Fibroblast of lung (primary cell): Measurements from ENCODE around the gene IGF2BP2. TPM values are rescaled to one million over a fixed set of nuclear protein-coding genes. Genes with fewer than 3 reads are reported as not detected.

ENCODE experiments used
- DNase-seq, 2 donors: peaks; one replicate each; pipeline versions ENCODE4 v3.0.0 to v3.0.0-alpha.2; 2010; ENCODE audit warnings: low read depth in 2 of 2
- H2AFZ ChIP-seq: 2 replicates; pipeline ENCODE4 v1.5.1; 2012; ENCODE audit warnings: low read length, control low read depth, inconsistent platforms
- H3K27ac ChIP-seq: 2 replicates; pipeline ENCODE4 v1.5.1; 2011; ENCODE audit warnings: low read length, control low read depth; ENCODE audit not compliant: insufficient read depth
- H3K27me3 ChIP-seq: 2 replicates; pipeline ENCODE4 v1.5.1; 2011; ENCODE audit warnings: mild to moderate bottlenecking, low read length; ENCODE audit not compliant: control insufficient read depth, insufficient read depth
- H3K36me3 ChIP-seq: 2 replicates; pipeline ENCODE4 v1.5.1; 2011; ENCODE audit warnings: low read length; ENCODE audit not compliant: control insufficient read depth, insufficient read depth
- H3K4me1 ChIP-seq: 2 replicates; pipeline ENCODE4 v1.5.1; 2011; ENCODE audit warnings: low read length; ENCODE audit not compliant: control insufficient read depth, insufficient read depth; ENCODE audit errors: extremely low read depth
- H3K4me2 ChIP-seq: 2 replicates; pipeline ENCODE4 v1.5.1; 2011; ENCODE audit warnings: low read length, control low read depth; ENCODE audit not compliant: insufficient read depth; ENCODE audit errors: extremely low read depth
- H3K4me3 ChIP-seq, 4 experiments: fragments of 200-600 bp in 1 of 4; sonication (generic) in 1 of 4; replicated peaks in 1 of 4; 2 replicates each; pipeline ENCODE4 v1.5.1; 2011 to 2016; ENCODE audit warnings: low read length in 4 of 4, low read depth in 3 of 4, mild to moderate bottlenecking in 3 of 4, control low read depth in 2 of 4, inconsistent platforms in 1 of 4, mixed read lengths in 1 of 4; ENCODE audit not compliant: insufficient read depth in 1 of 4; ENCODE audit errors: control extremely low read depth in 1 of 4
- H3K79me2 ChIP-seq: 2 replicates; pipeline ENCODE4 v1.5.1; 2012; ENCODE audit warnings: mild to moderate bottlenecking, low read length, inconsistent platforms; ENCODE audit not compliant: control insufficient read depth, insufficient read depth
- H3K9ac ChIP-seq: 2 replicates; pipeline ENCODE4 v1.5.1; 2011; ENCODE audit warnings: mild to moderate bottlenecking, low read length, control low read depth; ENCODE audit not compliant: insufficient read depth
- H3K9me3 ChIP-seq: 2 replicates; pipeline ENCODE4 v1.5.1; 2012; ENCODE audit warnings: low read depth, low read length; ENCODE audit not compliant: control insufficient read depth, insufficient read depth
- H4K20me1 ChIP-seq: 2 replicates; pipeline ENCODE4 v1.5.1; 2011; ENCODE audit warnings: low read length; ENCODE audit not compliant: control insufficient read depth, insufficient read depth; ENCODE audit errors: extremely low read depth
- CTCF ChIP-seq, 2 donors: IDR thresholded peaks in 1 of 2; conservative IDR thresholded peaks in 1 of 2; 1 replicate in 1 of 2; 2 replicates in 1 of 2; pipeline ENCODE4 v1.5.1; 2011 to 2012; ENCODE audit warnings: low read length in 2 of 2, control low read depth in 1 of 2, inconsistent platforms in 1 of 2, low read depth in 1 of 2, mild to moderate bottlenecking in 1 of 2
- EZH2 ChIP-seq: IDR thresholded peaks from 2 replicates; pipeline ENCODE4 v1.5.1; 2012; ENCODE audit warnings: low read length, control low read depth, mild to moderate bottlenecking; ENCODE audit errors: missing control alignments
- polyA plus RNA-seq, 2 donors: library from polyadenylated mRNA; depleted of rRNA in 1 of 2; stranded (reverse) in 1 of 2; unstranded in 1 of 2; fragments of >200 nt; gene quantifications; 2 replicates each; pipeline ENCODE4 v1.2.1, GENCODE V29; 2011 to 2012; ENCODE audit warnings: missing spikeins in 1 of 2
- total RNA-seq: library from RNA; depleted of rRNA; stranded (reverse); fragments of >200 nt; gene quantifications from 2 replicates; pipeline ENCODE4 v1.2.1, GENCODE V29; 2014

The IGF2BP2 gene
- total and polyA plus RNA-seq, 2 donors (not counting 1 experiment from before 2014, with no cell fraction given): 5.5 to 46.1 TPM

GRCh38 chr3:185760550-185760949 lies 64.3 kb downstream of the IGF2BP2 start:
- no peak overlapping the region for H3K27ac ChIP-seq
- TF ChIP-seq EZH2 (no peak), CTCF (conservative IDR thresholded peaks at IDR 0.05 in 1 of 2, IDR thresholded peaks at IDR 0.05 in 1 of 2; ENCODE audit: low read depth in 1 of 2, low read length in 2 of 2) (no peak)
- H3K36me3 ChIP-seq: no peaks in the 10 kb centered on the region
- H3K4me3 ChIP-seq: peak overlapping the region in 1 of 4 experiments; percentile 48
- no peak for DNase-seq
- no peak overlapping the region for H2AFZ ChIP-seq
- peak overlapping the region; percentile 1 for H3K9ac ChIP-seq
- peak overlapping the region; percentile 53 for H3K4me2 ChIP-seq
- peaks cover 80% of the 10 kb centered on the region for H3K79me2 ChIP-seq
- H3K27me3 ChIP-seq: no peaks in the 10 kb centered on the region
- H3K4me1 ChIP-seq: peaks cover 19% of the 10 kb centered on the region
- no peaks in the 10 kb centered on the region for H3K9me3 ChIP-seq
- H4K20me1 ChIP-seq: no peaks in the 10 kb centered on the region

- no peak overlapping the region for H3K9ac ChIP-seq
- peaks cover 79% of the 10 kb centered on the region for H3K79me2 ChIP-seq
- no peaks in the 10 kb centered on the region for H3K27me3 ChIP-seq
- peaks cover 15% of the 10 kb centered on the region for H3K4me1 ChIP-seq
- H2AFZ ChIP-seq: no peak overlapping the region
- no peaks in the 10 kb centered on the region for H3K9me3 ChIP-seq
- no peak for DNase-seq
- H3K4me3 ChIP-seq: peak overlapping the region in 1 of 4 experiments; percentile 48
- no peak overlapping the region for H3K27ac ChIP-seq
- no peaks in the 10 kb centered on the region for H3K36me3 ChIP-seq
- peak overlapping the region; percentile 53 for H3K4me2 ChIP-seq
- no peak for TF ChIP-seq CTCF (conservative IDR thresholded peaks at IDR 0.05 in 1 of 2, IDR thresholded peaks at IDR 0.05 in 1 of 2; ENCODE audit: low read depth in 1 of 2, low read length in 2 of 2)
- TF ChIP-seq EZH2: no peak
- H4K20me1 ChIP-seq: no peaks in the 10 kb centered on the region
These were observed 64.8 kb downstream of the IGF2BP2 start for GRCh38 chr3:185760088-185760487.

DNA sequence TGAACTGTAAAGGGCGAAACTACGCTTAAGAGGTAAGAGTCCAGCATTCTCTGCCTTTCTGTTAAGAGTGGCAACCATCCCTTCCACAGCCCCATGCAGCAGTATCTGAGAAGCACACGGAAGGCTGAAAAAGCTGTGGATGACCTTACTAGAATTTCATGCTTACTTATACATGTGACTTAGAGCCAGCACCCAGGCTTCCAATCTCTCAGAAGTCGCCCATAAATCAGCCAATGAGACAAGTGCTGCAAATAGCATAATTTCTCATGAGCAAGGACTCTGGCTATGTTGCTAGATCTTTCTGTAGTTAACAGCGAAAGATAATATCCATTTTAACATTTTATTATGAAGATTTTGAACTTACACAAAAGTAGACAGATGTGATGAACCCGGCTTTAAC lies 65.3 kb downstream of the IGF2BP2 start:
- TF ChIP-seq EZH2 (no peak), CTCF (conservative IDR thresholded peaks at IDR 0.05 in 1 of 2, IDR thresholded peaks at IDR 0.05 in 1 of 2; ENCODE audit: low read depth in 1 of 2, low read length in 2 of 2) (no peak)
- DNase-seq: no peak

More for the DNA sequence above, 65.3 kb downstream of the IGF2BP2 start:
- H2AFZ ChIP-seq: no peak overlapping the region
- H3K79me2 ChIP-seq: peaks cover 81% of the 10 kb centered on the region
- no peaks in the 10 kb centered on the region for H3K9me3 ChIP-seq
- H3K9ac ChIP-seq: no peak overlapping the region
- H3K4me3 ChIP-seq: no peak overlapping the region
- peaks cover 15% of the 10 kb centered on the region for H3K4me1 ChIP-seq
- H3K4me2 ChIP-seq: no peak overlapping the region
- H3K36me3 ChIP-seq: no peaks in the 10 kb centered on the region
- no peak overlapping the region for H3K27ac ChIP-seq
- no peaks in the 10 kb centered on the region for H3K27me3 ChIP-seq
- H4K20me1 ChIP-seq: no peaks in the 10 kb centered on the region
